NCI-H146 treated with DMSO at 0.1 percent for 48 hours (cell line): ENCODE results near the gene PRKCE.

Experiments used
- DNase-seq: peaks from one replicate; lab custom pipeline; 2025; ENCODE audit not compliant: unreplicated experiment; lab: John Stamatoyannopoulos, UW

Gene PRKCE

GRCh38 chr2:45776160-45776955 lies 124.9 kb downstream of the PRKCE start:
- DNase-seq: no peak

- DNase-seq: no peak
Measured at GRCh38 chr2:45777996-45778719, 126.7 kb downstream of the PRKCE start.

- no peak for DNase-seq
Measured at GRCh38 chr2:45778720-45779171, 127.3 kb downstream of the PRKCE start.

GRCh38 chr2:45780541-45781463 lies 129.3 kb downstream of the PRKCE start:
- no peak for DNase-seq

- DNase-seq: no peak
Measured at GRCh38 chr2:45781464-45781811, 130.0 kb downstream of the PRKCE start.

- no peak for DNase-seq
Measured at GRCh38 chr2:45782436-45782835, 131.0 kb downstream of the PRKCE start.

GRCh38 chr2:45782986-45783385 lies 131.5 kb downstream of the PRKCE start:
- no peak for DNase-seq

GRCh38 chr2:45786030-45786835 lies 134.8 kb downstream of the PRKCE start:
- no peak for DNase-seq

GRCh38 chr2:45786836-45787357 lies 135.4 kb downstream of the PRKCE start:
- DNase-seq: no peak

- DNase-seq: no peak
Measured at GRCh38 chr2:45788401-45788800, 136.9 kb downstream of the PRKCE start.

- DNase-seq: no peak
Measured at GRCh38 chr2:45789317-45789716, 137.8 kb downstream of the PRKCE start.

GRCh38 chr2:45789961-45790723 lies 138.7 kb downstream of the PRKCE start:
- DNase-seq: no peak

GRCh38 chr2:45793305-45793962 lies 142.0 kb downstream of the PRKCE start:
- no peak for DNase-seq

GRCh38 chr2:45794134-45794617 lies 142.7 kb downstream of the PRKCE start:
- no peak for DNase-seq

GRCh38 chr2:45796500-45796899 lies 145.0 kb downstream of the PRKCE start:
- DNase-seq: no peak

- DNase-seq: no peak
Measured at GRCh38 chr2:45797451-45798230, 146.2 kb downstream of the PRKCE start.

- DNase-seq: no peak
Measured at GRCh38 chr2:45799679-45800381, 148.4 kb downstream of the PRKCE start.
